ENCODE data around the gene SMARCAL1. TPM values are rescaled to one million over a fixed set of nuclear protein-coding genes. Genes with fewer than 3 reads are reported as not detected.

SMARCAL1 gene
- total RNA-seq, 2 donors from 2014 or later = 9.9 to 27.7 TPM

DNA sequence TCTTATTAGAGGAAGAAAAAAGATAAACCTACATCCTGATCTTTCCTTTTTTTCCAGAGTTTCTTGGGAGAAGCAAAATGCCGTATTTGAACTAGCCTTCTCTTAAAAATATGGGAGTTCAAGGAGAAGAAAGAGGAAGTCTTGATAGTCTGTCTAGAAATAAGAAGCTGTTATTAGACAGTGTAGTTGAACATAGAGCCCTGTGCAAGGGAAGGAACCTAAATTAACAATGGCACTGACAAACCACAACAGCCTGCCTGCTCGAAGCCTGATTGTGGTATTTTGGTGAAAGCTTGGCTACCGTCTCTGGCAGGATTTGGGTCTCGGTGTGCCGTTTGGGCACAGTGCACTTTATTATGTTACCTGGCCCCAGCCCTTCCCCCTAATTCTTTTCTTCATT is 17.1 kb downstream of the SMARCAL1 start:
- H3K27ac ChIP-seq = no peak overlapping the region
- H3K4me1 ChIP-seq = no peaks in the 10 kb centered on the region
- ATAC-seq = no peak
- no peaks in the 10 kb centered on the region for H3K27me3 ChIP-seq
- no peak for DNase-seq
- H3K36me3 ChIP-seq (replicated peaks in 1 of 2; ENCODE audit: insufficient read depth in 1 of 2, low read depth in 2 of 2) = peaks cover 25 to 30% of the 10 kb centered on the region in 2 donors
- no peak overlapping the region for H3K4me3 ChIP-seq
- no peak for TF ChIP-seq POLR2A (IDR thresholded peaks at IDR 0.05)
- TF ChIP-seq, protein P1, sequence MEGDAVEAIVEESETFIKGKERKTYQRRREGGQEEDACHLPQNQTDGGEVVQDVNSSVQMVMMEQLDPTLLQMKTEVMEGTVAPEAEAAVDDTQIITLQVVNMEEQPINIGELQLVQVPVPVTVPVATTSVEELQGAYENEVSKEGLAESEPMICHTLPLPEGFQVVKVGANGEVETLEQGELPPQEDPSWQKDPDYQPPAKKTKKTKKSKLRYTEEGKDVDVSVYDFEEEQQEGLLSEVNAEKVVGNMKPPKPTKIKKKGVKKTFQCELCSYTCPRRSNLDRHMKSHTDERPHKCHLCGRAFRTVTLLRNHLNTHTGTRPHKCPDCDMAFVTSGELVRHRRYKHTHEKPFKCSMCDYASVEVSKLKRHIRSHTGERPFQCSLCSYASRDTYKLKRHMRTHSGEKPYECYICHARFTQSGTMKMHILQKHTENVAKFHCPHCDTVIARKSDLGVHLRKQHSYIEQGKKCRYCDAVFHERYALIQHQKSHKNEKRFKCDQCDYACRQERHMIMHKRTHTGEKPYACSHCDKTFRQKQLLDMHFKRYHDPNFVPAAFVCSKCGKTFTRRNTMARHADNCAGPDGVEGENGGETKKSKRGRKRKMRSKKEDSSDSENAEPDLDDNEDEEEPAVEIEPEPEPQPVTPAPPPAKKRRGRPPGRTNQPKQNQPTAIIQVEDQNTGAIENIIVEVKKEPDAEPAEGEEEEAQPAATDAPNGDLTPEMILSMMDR (IDR thresholded peaks at IDR 0.05) = no peak
- no peaks in the 10 kb centered on the region for H3K9me3 ChIP-seq
- WGBS, 2 donors = 68 to 96% methylated on average over 5 of the region's 5 CpGs
- intact Hi-C loops (cut with DNase I) = no loop called here

GRCh38 chr2:216430811-216431530 is 18.7 kb downstream of the SMARCAL1 start:
- Histone ChIP-seq H3K9me3 (no peaks in the 10 kb centered on the region), H3K4me1 (no peaks in the 10 kb centered on the region), H3K36me3 (replicated peaks in 1 of 2; ENCODE audit: insufficient read depth in 1 of 2, low read depth in 2 of 2) (peaks cover 16 to 22% of the 10 kb centered on the region in 2 donors), H3K4me3 (no peak overlapping the region), H3K27me3 (no peaks in the 10 kb centered on the region), H3K27ac (no peak overlapping the region)
- intact Hi-C loops (cut with DNase I) = no loop called here
- ATAC-seq (no peak), DNase-seq (no peak)
- 85 to 89% methylated on average over 9 to 13 of the region's 13 CpGs for WGBS, 2 donors
- TF ChIP-seq POLR2A (IDR thresholded peaks at IDR 0.05) = no peak
- TF ChIP-seq, protein P1 (IDR thresholded peaks at IDR 0.05) = no peak

DNA sequence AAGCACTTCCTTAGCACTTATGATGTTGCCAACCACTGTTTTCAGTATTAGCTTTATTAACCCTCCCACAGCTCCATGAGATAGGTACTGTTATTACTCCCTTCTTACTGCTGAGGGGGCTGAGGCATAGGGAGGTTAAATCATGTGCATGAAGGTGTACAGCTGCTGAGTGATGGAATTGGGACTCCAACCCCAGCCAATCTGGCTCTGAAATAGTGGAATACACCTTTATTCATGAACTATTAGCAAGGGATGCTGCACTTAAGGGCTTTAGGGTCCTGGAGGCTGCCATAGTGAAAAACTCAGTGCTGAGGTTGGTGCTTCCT is 19.2 kb downstream of the SMARCAL1 start:
- TF ChIP-seq, protein P1 (IDR thresholded peaks at IDR 0.05) = no peak

DNA sequence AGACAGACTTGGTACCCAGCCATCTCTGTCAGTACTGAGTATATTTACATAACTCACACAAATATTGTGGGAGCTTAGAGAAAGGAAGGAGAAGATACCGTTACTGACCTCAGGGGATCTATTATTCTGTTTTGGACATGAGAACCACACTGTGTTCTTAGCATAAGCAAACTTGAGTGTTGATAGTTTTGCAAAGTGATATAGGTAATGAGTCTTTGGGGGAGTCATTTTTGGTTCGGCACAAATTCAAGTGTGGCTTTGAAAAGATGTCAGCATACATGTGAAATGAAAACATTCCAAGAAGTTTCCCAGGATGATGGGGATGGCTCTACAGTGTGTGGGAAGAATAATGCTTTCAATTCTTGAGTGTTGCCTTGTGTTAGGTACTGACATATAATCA is 24.1 kb downstream of the SMARCAL1 start:
- TF ChIP-seq POLR2A (IDR thresholded peaks at IDR 0.05) = no peak
- TF ChIP-seq, protein P1 (IDR thresholded peaks at IDR 0.05) = no peak
- intact Hi-C loops (cut with DNase I) = no loop called here

More for the DNA sequence above, 19.2 kb downstream of the SMARCAL1 start:
- peaks cover 16 to 26% of the 10 kb centered on the region in 2 donors for H3K36me3 ChIP-seq (replicated peaks in 1 of 2; ENCODE audit: insufficient read depth in 1 of 2, low read depth in 2 of 2)
- intact Hi-C loops (cut with DNase I) = no loop called here
- no peaks in the 10 kb centered on the region for H3K27me3 ChIP-seq
- H3K9me3 ChIP-seq = no peaks in the 10 kb centered on the region
- no peaks in the 10 kb centered on the region for H3K4me1 ChIP-seq
- ATAC-seq (no peak), DNase-seq (no peak)
- H3K27ac ChIP-seq = no peak overlapping the region
- H3K4me3 ChIP-seq = no peak overlapping the region

More for the DNA sequence above, 24.1 kb downstream of the SMARCAL1 start:
- H3K36me3 ChIP-seq (replicated peaks in 1 of 2; ENCODE audit: insufficient read depth in 1 of 2, low read depth in 2 of 2) = peaks cover 0 to 22% of the 10 kb centered on the region in 2 donors
- DNase-seq (no peak), ATAC-seq (no peak)
- WGBS, 2 donors = 70 to 75% methylated on average over 2 of the region's 2 CpGs
- H3K4me3 ChIP-seq = no peak overlapping the region
- no peaks in the 10 kb centered on the region for H3K9me3 ChIP-seq
- H3K4me1 ChIP-seq = no peaks in the 10 kb centered on the region
- H3K27me3 ChIP-seq = no peaks in the 10 kb centered on the region
- H3K27ac ChIP-seq = no peak overlapping the region
